ENCODE measurements around the gene TOP3B. TPM values are rescaled to one million over a fixed set of nuclear protein-coding genes. Genes with fewer than 3 reads are reported as not detected.

TOP3B gene
- total and polyA plus RNA-seq, 10 of the 15 experiments (the other 5 are each of a cell fraction or from before 2014, with no cell fraction given): 0.60 to 47.3 (median 33.7) TPM

GRCh38 chr22:21994881-21995444, 12.4 kb upstream of the TOP3B start:
- 56% methylated on average over 3 of the region's 3 CpGs for WGBS (ENCODE audit: insufficient coverage, insufficient replicate concordance, low lambda C conversion rate, missing lambda C conversion rate)
- no peak for FAIRE-seq
- RAD21 ChIA-PET (ENCODE audit: unreplicated experiment): no interaction called here
- no peak for TF ChIP-seq ZZZ3 (IDR thresholded peaks at IDR 0.05; ENCODE audit: control insufficient read depth, insufficient read length, low read depth)
- TF ChIP-seq NBN (IDR thresholded peaks at IDR 0.05): no peak
- no peak for TF ChIP-seq ESRRA (IDR thresholded peaks at IDR 0.05; ENCODE audit: low read length)
- no peaks in the 10 kb centered on the region for H3K27me3 ChIP-seq (replicated peaks in 1 of 2; ENCODE audit: control insufficient read depth in 2 of 2, insufficient read depth in 2 of 2, low read length in 1 of 2)
- SMC1A ChIA-PET (ENCODE audit: uncharacterized antibody, unreplicated experiment): no interaction called here
- no peak overlapping the region for H3K4me2 ChIP-seq (ENCODE audit: control insufficient read depth, insufficient read depth)
- no TSS peak for BruUV-seq (replicated peaks)
- no peak overlapping the region for H2AFZ ChIP-seq (ENCODE audit: control insufficient read depth, low read depth, low read length)
- no peaks in the 10 kb centered on the region for H3K79me2 ChIP-seq (ENCODE audit: control insufficient read depth, insufficient read depth, low read length)
- H3K9ac ChIP-seq (ENCODE audit: control insufficient read depth, insufficient read depth, low read length): no peak overlapping the region
- intact Hi-C loops (cut with micrococcal nuclease; ENCODE audit: unreplicated experiment) (no loop called here), in situ Hi-C loops (cut with MboI) (no loop called here)
- no peak overlapping the region for H3K27ac ChIP-seq (ENCODE audit: control insufficient read depth, insufficient read depth)
- no peaks in the 10 kb centered on the region for H3K9me3 ChIP-seq (replicated peaks; ENCODE audit: control insufficient read depth, insufficient read depth, low read length)
- no peaks in the 10 kb centered on the region for H3K4me1 ChIP-seq (ENCODE audit: control insufficient read depth, insufficient read depth, low read length)
- no peak overlapping the region for H3K4me3 ChIP-seq
- H4K20me1 ChIP-seq (ENCODE audit: control insufficient read depth, insufficient read depth): no peaks in the 10 kb centered on the region
- POLR2A ChIA-PET: no interaction called here
- CTCF ChIA-PET: interaction anchor here (1.7 kb wide), 1 partner anchor 10 kb away, joined by 5 read pairs; no protein-coding TSS in a partner anchor
- no peak for ATAC-seq
- H3K36me3 ChIP-seq (ENCODE audit: control insufficient read depth in 2 of 2, insufficient read depth in 2 of 2, low read length in 1 of 2): no peaks in the 10 kb centered on the region
- DNase-seq (ENCODE audit: low read depth, low spot score): no peak

- DNase-seq (ENCODE audit: low read depth, low spot score): no peak
- WGBS (ENCODE audit: insufficient coverage, insufficient replicate concordance, low lambda C conversion rate, missing lambda C conversion rate): 77% methylated on average over 7 of the region's 7 CpGs
- H3K9me3 ChIP-seq (replicated peaks; ENCODE audit: control insufficient read depth, insufficient read depth, low read length): no peaks in the 10 kb centered on the region
- no peaks in the 10 kb centered on the region for H3K4me1 ChIP-seq (ENCODE audit: control insufficient read depth, insufficient read depth, low read length)
- TF ChIP-seq ZNF592 (IDR thresholded peaks at IDR 0.05): no peak
- TF ChIP-seq ZNF24 (IDR thresholded peaks at IDR 0.05): no peak
- no peak for TF ChIP-seq CBFB (IDR thresholded peaks at IDR 0.05; ENCODE audit: low read depth)
- no peak for FAIRE-seq
- H3K4me2 ChIP-seq (ENCODE audit: control insufficient read depth, insufficient read depth): no peak overlapping the region
- in situ Hi-C loops (cut with MboI) (no loop called here), intact Hi-C loops (cut with micrococcal nuclease; ENCODE audit: unreplicated experiment) (no loop called here)
- no peaks in the 10 kb centered on the region for H3K79me2 ChIP-seq (ENCODE audit: control insufficient read depth, insufficient read depth, low read length)
- H3K27me3 ChIP-seq (replicated peaks in 1 of 2; ENCODE audit: control insufficient read depth in 2 of 2, insufficient read depth in 2 of 2, low read length in 1 of 2): no peaks in the 10 kb centered on the region
- no peak for ATAC-seq
- no peak overlapping the region for H2AFZ ChIP-seq (ENCODE audit: control insufficient read depth, low read depth, low read length)
- ChIA-PET CTCF (no interaction called here), POLR2A (interaction anchor here (1.2 kb wide), 1 partner anchor 14 kb away, joined by 6 read pairs; no protein-coding TSS in a partner anchor), RAD21 (ENCODE audit: unreplicated experiment) (no interaction called here), SMC1A (ENCODE audit: uncharacterized antibody, unreplicated experiment) (interaction anchor here (1.2 to 1.3 kb wide), 2 partner anchors 8 to 14 kb away, joined by 3 read pairs; no protein-coding TSS in a partner anchor)
- H3K4me3 ChIP-seq: no peak overlapping the region
- H3K36me3 ChIP-seq (ENCODE audit: control insufficient read depth in 2 of 2, insufficient read depth in 2 of 2, low read length in 1 of 2): no peaks in the 10 kb centered on the region
- H4K20me1 ChIP-seq (ENCODE audit: control insufficient read depth, insufficient read depth): no peaks in the 10 kb centered on the region
- no peak overlapping the region for H3K27ac ChIP-seq (ENCODE audit: control insufficient read depth, insufficient read depth)
- H3K9ac ChIP-seq (ENCODE audit: control insufficient read depth, insufficient read depth, low read length): no peak overlapping the region
- no TSS peak for BruUV-seq (replicated peaks)
Measured at GRCh38 chr22:21992593-21993237, 10.1 kb upstream of the TOP3B start.
